MM.1S (cell line): ENCODE measurements around the gene SPTBN1.

Experiments
- CTCF ChIP-seq: fragments of 300-600 bp; sonication (generic); IDR thresholded peaks from 2 replicates; pipeline ENCODE4 v1.5.1; 2016; ENCODE audit warnings: antibody characterized with exemption, low read length, mixed read lengths
- EZH2 ChIP-seq: fragments of 300-600 bp; sonication (generic); optimal IDR thresholded peaks from 2 replicates; pipeline ENCODE3; 2017; ENCODE audit warnings: low read depth, mild to moderate bottlenecking, antibody characterized with exemption, low read length, mixed read lengths
- EZH2phosphoT487 ChIP-seq: fragments of 300-600 bp; sonication (generic); IDR thresholded peaks from 2 replicates; pipeline ENCODE4 v1.6.1; 2018; ENCODE audit warnings: antibody characterized with exemption, low read length

- TF ChIP-seq CTCF (no peak), EZH2 (no peak), EZH2phosphoT487 (no peak)
Observed at GRCh38 chr2:54514822-54515569, 58.9 kb downstream of the SPTBN1 start.
